Stomach (tissue), 4 donors: ENCODE results near the gene CLCNKB.

Source experiments
- POLR2A ChIP-seq, 4 donors: fragments of 450-650 bp; IDR thresholded peaks; one replicate each; pipeline ENCODE4 v1.6.1; 2016; ENCODE audit warnings: antibody characterized with exemption in 4 of 4, control low read depth in 2 of 4, mild to moderate bottlenecking in 1 of 4, moderate library complexity in 1 of 4
- POLR2AphosphoS5 ChIP-seq, 3 donors: sonication (generic); formaldehyde crosslinking; IDR thresholded peaks; one replicate each; pipeline ENCODE4 v1.6.1; 2016; ENCODE audit warnings: antibody characterized with exemption in 3 of 3
- TF ChIP-seq, protein P1 (sequence below), 7 experiments: fragments of 450-650 bp in 4 of 7; fragments of 200-600 bp in 3 of 7; sonication (generic) in 3 of 7; IDR thresholded peaks; one replicate each; pipeline ENCODE4 v1.5.1; 2016 to 2019; ENCODE audit warnings: antibody characterized with exemption in 7 of 7, control low read depth in 2 of 7, mild to moderate bottlenecking in 1 of 7

DNA sequence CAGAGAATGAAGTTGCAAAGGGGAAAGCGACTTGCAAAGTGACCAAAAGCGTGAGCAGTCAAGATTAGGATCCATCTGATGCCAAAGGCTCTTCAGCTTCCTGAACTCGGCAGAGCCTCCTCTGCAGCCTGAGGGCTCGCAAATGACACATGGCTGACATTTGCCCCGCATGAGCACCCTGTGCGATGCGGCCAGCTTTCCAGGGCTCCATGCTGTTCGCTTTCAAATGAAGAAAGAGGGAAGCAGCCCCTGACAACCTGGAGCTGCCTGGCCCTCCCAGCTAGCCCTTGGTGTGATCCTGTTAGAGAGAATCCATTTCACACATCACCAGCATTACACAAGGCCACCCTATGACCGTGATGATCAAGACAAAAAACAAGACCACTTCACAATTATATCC lies 50.0 kb downstream of the CLCNKB start:
- TF ChIP-seq, protein P1, sequence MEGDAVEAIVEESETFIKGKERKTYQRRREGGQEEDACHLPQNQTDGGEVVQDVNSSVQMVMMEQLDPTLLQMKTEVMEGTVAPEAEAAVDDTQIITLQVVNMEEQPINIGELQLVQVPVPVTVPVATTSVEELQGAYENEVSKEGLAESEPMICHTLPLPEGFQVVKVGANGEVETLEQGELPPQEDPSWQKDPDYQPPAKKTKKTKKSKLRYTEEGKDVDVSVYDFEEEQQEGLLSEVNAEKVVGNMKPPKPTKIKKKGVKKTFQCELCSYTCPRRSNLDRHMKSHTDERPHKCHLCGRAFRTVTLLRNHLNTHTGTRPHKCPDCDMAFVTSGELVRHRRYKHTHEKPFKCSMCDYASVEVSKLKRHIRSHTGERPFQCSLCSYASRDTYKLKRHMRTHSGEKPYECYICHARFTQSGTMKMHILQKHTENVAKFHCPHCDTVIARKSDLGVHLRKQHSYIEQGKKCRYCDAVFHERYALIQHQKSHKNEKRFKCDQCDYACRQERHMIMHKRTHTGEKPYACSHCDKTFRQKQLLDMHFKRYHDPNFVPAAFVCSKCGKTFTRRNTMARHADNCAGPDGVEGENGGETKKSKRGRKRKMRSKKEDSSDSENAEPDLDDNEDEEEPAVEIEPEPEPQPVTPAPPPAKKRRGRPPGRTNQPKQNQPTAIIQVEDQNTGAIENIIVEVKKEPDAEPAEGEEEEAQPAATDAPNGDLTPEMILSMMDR (IDR thresholded peaks at IDR 0.05) = no peak
- TF ChIP-seq POLR2AphosphoS5 (IDR thresholded peaks at IDR 0.05) = no peak
- TF ChIP-seq POLR2A (IDR thresholded peaks at IDR 0.05) = no peak
